HG03045 (cell line): ENCODE data around the gene SSBP3.
A peak's percentile ranks its signal among the peaks of the same experiment; 100 is the strongest.

Experiments
- ATAC-seq: cut with Tn5 transposase; IDR thresholded peaks from one replicate; pipeline ENCODE4 v1.9.1; 2021; ENCODE audit warnings: mild to moderate bottlenecking, moderate library complexity; ENCODE audit not compliant: unreplicated experiment

SSBP3 gene

GRCh38 chr1:54410359-54410758 is 4.2 kb upstream of the SSBP3 start:
- ATAC-seq: no peak

- ATAC-seq: peak; percentile 36
These were observed 3.3 kb upstream of the SSBP3 start for GRCh38 chr1:54409156-54410142.

DNA sequence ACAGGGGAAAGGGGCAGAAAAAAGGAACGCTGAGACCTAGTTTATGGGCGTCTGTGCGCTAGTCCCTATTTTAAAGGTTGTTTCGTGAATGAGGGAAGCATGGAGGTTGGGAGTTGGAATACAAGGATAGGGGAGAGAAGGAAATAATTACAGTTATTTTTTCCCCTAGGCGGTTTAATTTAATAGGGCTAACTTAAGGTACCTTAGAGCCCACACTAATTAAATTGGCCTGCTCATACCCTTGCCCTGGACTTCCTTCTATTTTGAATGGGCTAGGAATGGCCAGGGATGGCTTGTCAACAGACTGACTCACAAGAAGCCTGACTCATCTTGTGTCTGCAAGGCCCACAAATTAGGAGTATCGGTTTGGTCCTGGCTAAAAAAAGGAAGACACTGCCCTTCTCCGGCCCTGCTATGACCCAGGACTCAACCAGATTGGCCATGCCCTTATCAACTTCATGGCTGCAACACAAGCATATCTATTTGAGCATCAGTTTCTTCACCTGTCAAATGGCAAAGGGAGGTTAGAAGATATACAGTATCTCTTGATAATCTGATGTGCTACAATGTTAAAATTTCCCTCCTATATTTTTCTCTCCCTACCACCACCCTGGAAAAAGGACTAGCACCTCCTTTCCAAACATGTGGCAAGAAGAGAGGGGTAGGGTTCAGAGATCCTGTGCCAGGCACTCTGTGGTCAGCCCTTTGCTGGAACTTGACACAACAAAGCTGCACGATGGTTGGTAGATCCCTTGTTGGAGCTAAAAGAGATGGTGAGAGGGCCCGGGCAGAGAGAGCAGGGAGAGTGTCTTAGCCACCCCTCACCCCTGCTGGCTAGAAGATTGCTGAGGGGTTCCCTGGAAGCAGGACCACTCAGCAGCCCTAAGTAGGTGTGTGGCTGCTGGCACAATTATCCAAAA is 2.2 kb upstream of the SSBP3 start:
- no peak for ATAC-seq

DNA sequence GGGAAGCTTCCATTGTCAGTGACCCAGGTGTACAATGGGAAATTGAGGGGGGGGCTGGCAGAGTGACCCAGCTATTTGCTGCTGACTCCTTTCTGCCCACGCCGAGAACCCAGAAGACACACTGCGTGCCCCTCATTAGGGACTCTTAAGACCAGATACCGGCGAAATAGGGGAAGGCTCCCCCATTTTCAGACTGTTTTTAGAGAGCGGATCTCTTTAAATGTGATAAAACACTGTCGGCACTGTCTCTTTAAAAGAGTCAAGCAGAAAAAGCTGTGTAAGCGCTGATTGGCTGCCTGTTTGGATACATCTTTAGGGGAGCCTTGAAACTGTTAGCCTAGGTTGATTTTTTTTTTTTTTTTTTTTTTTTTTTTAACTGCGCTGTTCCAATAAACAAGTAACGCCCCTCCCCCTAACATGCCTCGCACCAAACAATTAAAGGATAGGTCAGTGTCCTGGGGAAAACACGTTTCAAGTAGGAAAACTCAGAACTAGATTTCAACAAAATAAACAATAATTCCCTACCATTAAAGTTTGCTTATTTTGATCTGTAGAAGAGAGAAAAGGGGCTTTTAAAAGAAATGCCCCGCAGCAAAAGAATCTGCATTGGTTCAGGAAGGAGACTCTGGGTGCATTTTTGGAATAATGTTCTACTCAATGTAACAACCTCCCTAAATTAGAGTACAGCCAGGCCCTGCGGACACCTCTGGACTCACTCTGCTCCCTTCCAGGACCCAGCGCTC is 1.4 kb upstream of the SSBP3 start:
- ATAC-seq: peak; percentile 24

DNA sequence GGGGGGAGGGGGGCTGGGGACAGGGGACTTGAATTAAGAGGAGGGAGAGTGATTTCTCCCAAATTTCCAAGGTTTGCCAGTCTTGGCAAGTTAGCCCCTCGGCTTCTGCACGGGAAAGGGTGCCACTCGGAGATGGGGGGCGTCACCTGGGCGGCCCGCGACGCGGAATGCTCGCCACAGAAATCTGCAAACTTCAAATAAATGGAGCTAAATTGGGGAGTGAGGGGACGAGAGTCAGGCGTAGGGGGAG is 885 bp upstream of the SSBP3 start:
- ATAC-seq: no peak

DNA sequence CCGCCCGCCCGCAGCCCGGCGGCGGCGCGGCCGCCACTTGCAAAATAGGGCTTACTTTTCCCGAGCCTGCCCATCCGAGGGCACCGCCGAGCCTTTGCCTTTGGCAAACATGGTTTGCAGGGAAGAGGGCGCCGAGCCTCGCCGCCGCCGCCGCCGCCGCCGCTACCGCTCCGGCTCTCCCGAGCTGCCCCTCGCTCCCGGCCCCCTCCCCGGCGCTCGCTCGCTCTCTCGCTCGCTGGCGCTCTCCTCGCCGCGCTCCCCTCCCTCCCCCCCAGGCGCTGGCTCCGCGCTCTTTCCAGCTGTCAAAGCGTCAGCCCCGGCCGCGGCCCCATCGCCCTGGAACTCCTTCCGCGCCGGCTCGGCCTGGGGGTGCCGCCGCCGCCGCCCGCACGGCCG is 298 bp downstream of the SSBP3 start:
- ATAC-seq: no peak

- no peak for ATAC-seq
These were observed 976 bp downstream of the SSBP3 start for GRCh38 chr1:54404939-54405897.

DNA sequence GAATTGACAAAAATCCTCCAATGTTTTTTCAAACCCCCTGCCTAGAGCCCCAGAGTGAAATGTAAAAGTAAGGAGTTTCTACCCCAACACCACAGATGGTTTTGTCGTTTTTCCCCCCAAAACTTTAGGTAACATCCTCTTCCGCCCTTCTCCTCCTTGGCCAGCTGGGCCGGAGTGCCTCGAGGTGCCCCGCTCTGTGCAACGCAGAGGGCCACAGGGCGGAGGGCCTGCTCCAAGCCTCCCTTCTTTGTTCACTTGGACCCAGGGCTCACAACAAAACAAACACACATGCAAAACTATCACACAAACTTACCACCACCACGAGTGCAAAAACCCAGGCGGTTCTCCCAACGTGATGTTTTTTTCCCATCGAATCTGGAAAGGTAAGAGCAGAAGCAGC is 1.9 kb downstream of the SSBP3 start:
- ATAC-seq: no peak

- no peak for ATAC-seq
These were observed 2.4 kb downstream of the SSBP3 start for GRCh38 chr1:54403808-54404261.

- ATAC-seq: no peak
These were observed 2.8 kb downstream of the SSBP3 start for GRCh38 chr1:54403405-54403804.

DNA sequence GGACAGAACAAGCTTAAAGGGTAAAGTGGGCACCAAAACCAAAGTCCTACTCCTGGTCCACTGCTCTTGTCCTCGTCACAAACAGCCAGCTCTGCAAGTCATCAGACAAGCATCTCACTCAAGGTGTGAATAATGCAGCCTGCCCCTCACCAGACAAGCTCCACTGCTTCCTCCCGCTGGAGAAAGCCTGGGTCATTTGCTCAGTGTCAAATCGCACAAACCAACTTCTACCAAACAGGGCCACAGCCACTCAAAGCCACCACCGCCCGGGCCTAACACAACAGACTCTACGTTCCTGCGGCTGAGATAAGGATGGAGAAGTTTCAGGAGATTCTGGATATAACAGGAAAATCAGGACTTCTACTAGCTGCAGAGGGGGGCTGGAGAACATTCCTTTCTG is 3.3 kb downstream of the SSBP3 start:
- ATAC-seq: no peak

DNA sequence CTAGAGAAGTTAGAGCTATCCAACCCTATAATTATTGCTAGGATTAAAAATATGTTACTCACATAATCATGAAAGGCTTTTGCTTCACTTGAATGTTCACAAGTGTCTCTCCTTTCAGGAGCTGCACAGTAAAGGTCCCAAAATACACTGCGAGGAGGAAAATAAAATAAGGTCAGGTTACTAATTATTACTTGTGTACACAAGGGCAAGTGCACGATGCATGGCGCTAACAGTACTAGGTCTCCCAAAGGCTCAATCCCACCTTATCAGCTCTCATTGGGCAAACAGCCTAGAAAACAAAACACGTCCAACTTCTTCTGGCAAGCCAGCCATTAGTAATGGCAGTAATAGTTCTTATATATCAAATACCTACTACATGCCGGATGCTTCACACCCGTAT is 4.4 kb downstream of the SSBP3 start:
- ATAC-seq: no peak

GRCh38 chr1:54400329-54400728 is 5.9 kb downstream of the SSBP3 start:
- ATAC-seq: no peak

GRCh38 chr1:54399765-54400164 is 6.4 kb downstream of the SSBP3 start:
- ATAC-seq: no peak

- ATAC-seq: no peak
These were observed 7.1 kb downstream of the SSBP3 start for GRCh38 chr1:54398963-54399528.

DNA sequence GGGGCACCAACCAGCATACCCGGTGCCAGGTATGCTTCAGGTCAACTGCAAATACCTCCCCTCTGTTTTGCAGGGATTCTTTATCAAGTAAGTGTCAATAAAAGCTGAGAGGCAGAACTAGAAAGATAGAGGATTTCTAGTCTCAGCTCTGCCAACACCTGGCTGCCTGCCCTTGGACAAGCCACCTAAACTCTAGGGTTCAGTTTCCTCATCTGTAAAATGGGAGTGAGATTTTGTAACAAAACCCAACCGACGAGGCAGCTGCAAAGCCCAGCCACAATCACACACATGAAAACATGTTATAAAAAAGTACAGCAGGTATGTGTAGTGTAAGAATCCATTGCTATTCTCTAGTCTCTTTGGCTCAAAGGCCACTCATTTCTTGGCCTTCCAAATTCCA is 8.2 kb downstream of the SSBP3 start:
- ATAC-seq: no peak

DNA sequence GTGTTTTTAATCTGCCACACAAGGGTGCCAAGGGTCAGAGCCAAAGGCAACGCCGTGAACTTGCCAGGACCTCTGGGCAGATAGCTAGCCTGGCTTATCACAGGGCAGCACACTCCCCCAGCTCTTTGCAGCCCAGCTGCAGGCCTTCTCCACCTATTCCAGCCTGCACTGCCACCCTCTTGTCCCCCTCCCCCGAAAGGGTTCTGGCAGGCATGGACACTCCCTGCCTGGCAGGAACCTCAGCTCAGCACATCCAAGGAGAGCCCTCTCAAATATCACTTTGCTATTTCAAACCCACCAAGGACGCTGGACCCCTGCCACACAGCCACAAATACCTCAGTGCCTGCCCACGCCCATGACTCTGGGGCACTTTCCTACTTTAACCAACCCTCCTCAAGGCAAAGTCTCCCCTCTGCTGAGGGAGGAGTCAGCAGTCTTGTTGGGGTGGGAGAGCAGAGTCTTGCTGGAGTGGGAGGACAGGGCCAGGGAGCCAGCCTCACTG is 9.1 kb downstream of the SSBP3 start:
- no peak for ATAC-seq

- no peak for ATAC-seq
These were observed 9.8 kb downstream of the SSBP3 start for GRCh38 chr1:54396261-54396933.
